HG02763 (cell line): ENCODE data around the gene KRT6A.
"Not testable (repeated sequence)": the region's sequence is repeated elsewhere in the genome, so short reads cannot be mapped to it uniquely, and the experiment has no call there.

Experiments used
- ATAC-seq: cut with Tn5 transposase; IDR thresholded peaks from one replicate; pipeline ENCODE4 v1.9.1; 2021; ENCODE audit warnings: mild to moderate bottlenecking, moderate library complexity; ENCODE audit not compliant: unreplicated experiment

Gene KRT6A

DNA sequence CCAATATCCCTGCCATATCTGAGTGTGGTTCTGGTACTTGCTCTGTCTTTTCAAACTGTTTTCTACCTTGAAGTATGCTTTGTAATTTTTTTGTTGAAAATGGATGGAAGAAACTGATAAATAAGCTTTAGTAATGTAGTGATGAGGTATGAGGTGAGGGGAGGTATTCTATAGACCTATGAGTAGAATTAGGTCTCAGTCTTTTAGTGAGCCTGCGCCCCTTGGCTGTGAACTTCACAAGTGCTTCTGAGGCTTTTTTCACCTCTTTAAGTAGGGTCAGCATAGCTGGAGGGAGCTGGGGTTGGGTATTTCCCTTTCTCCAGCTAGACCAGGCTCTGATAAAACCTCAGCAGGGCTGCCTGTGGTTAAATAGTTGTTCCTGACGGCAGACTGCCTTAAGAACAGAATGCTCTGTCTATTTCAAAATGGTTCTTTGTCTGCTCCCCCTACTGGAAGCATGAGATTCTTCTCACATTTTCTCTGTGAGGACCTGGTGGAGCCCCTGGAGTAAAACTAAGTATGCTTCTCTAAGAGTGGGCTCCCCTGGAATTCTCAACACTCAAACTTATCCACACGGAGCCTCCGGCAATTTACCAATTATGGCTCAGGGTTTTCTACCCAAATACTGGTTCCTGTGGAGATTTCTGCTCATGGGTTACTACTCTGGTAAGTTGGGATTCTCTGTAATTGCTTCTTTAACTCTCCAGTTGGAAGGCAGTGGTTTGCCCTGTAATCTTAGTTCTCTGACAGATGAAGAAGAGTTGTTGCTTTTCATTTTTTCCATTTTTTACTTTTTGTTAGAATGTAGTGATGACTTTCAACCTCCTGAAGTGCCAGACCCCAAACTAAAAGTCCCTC, 14.0 kb upstream of the KRT6A start:
- ATAC-seq: no peak

DNA sequence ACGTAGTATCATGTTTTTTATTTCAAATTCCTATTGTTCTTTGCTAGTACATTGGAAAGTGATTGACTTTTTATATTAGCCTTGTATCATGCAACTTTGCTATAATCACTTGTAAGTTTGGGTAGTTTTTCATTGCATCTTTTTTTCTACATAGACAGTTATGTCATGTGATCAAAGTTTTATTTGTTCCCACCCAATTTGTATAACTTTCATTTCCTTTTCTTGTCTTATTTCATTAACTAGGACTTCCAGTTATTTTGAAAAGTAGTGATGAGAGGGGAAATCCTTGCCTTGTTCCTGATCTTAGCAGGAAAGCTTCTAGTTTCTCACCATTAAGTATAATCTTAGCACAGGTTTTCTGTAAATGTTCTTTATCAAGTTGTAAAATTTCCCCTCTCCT, 9.8 kb upstream of the KRT6A start:
- ATAC-seq: no peak

DNA sequence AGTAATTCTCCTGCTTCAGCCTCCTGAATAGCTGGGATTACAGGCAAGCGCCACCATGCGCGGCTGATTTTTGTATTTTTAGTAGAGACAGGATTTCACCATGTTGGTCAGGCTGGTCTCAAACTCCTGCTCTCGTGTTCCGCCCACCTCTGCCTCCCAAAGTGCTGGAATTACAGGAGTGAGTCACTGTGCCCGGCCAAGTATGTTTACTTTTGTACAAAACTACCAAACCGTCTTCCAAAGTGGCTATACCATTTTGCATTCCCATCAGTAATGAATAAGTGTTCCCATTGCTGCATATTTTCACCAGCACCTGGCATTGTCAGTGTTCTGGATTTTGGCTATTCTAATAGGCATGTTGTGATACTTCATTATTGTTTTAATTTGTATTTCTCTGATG, 8.4 kb upstream of the KRT6A start:
- ATAC-seq: no peak

DNA sequence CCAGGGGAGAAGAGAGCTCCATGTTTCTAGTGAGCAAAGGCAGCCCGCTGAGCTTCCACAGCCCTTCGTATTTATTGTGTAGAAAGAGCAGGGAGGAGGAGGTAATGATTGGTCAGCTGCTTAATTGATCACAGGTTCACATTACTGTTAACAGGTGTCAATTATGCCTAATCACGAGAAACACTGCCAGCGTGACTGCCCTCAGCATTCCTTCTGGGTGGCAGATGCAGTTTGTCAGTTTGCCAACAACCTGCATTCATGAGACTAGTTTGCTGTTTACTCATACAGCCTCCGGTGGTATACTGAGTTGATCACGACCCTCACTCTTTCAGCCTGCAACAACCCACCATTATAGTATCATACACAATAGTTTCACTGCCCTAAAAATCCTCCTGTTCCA, 7.5 kb upstream of the KRT6A start:
- not testable (repeated sequence) for ATAC-seq

DNA sequence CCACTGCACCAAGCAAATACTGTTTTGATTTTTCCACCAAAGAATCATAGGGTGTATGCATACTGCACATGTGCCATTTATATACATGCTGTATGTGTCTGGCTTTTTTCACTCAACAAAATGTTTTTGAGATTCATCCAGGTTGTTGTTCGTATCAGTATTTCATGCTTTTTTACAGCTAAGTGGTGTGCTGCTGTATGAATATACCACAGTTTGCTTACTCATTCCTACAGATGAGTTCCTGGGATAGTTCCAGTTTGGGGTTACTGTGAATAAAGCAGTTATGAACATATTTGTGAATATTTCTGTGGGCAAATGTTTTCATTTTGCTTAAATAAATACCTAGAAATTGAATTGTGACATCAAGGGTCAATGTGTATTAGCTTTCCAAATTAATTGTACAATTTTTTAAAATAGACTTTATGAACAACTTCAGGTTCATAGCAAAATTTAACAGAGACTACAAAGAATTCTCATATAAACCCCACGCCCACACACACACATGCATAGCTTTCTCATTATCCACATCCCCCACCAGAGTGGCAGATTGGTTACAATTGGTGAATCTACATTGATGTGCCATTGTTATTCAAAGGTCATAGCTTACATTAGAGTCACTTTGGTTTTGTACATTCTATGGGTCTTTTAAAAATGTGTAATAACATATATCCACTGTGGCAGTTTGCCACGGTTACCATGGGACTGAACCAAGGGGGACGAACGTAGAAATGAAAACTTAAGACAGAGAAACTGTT, 6.9 kb upstream of the KRT6A start:
- ATAC-seq: no peak

DNA sequence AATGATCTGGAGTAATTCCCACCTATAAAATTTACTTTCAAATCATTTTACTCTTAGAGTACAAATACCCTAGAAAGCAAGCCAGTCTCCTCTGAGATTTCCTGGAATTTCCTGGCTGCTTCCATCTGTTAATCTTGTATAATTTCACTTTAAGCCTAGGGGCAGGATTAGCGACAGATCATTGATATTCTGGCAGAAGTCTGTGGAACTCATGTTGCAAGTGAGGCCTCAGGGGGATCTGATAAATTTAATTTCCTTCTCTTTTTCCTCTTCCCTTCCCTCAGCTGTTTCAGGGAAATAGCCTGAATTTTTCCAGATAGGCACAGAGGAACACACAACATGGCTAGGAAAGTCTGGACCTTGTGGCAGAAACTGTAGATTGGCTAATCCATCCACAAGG, 5.9 kb upstream of the KRT6A start:
- ATAC-seq: no peak

DNA sequence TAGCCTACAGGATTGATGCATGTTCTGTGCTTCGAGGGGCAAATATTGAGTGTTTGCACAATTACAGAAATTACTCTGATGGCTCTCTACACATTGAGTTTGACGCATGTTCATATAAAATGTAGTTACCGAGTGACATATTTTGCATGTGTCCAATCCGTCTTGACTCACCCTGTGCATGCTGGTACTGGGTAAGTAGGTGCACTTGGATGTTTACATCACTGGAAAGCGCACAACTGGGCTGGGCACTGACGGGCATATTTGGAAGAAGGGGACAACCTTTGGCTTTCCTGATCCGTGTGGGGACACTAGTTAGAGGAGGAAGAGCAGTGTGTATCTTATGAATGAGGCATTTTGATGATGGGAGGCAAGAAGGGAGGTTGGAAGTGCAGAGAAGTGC, 4.9 kb upstream of the KRT6A start:
- ATAC-seq: no peak

DNA sequence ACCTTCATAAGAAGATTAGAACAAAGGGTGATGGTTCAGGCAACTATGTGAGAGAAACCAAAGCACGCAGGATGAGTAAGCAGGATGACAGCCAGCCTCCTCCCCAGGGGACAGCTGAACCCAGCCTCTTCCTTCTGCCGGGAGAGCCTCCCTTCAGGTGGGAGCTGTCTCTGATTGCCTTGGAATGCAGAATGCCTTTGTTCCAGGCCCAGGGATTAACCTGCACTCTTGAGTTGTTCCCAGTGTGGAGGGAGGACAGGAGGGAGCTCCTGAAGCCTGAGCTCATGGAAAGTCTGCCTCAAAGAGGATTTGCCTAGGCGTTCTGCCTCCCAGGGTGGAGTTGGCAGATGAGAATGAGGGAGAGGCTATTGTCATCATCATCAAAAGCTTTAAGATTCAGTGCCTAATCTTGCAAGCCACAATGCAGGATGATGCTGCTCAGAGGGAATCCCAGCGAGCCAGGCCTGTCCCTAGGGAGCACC, 3.6 kb upstream of the KRT6A start:
- ATAC-seq: no peak

DNA sequence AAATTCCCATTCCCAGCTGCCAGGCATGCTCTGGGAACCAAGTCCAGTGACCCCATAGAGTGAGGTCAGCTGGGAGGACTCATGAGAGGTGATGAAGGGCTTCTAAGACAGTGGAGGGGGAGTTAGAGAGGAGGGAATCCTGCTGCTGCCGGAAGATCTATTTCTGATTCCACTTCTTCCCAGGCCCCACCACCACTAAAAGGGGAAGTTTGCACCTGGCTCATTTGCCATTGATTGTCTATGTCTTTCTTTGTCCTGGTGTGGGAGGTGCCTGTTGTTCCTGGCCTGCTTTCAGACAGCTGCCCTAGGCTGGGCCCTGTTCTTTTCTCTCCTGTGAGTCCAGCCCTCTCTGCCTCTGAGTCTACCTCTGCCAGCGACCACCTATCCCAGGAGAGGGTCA, 3.0 kb upstream of the KRT6A start:
- no peak for ATAC-seq

DNA sequence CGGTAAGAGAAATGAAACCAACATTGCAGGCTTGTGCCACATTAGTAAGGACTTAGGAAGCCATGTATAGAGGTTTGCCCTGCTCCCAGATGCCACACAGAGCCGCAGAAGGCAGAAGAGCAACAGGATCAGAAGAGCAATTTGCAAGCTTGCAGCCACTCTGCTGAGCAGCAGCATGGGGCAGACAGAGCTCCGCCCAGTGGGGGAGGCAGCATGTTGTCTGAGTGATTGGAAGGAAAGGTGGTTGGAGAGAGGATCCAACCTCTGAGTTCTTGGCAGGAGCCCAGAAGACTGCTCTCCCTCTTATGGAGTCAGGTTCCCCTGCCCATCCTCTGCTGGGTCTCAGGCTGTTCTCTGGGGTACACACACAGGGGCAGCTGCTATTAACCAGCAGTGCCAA, 2.3 kb upstream of the KRT6A start:
- no peak for ATAC-seq

DNA sequence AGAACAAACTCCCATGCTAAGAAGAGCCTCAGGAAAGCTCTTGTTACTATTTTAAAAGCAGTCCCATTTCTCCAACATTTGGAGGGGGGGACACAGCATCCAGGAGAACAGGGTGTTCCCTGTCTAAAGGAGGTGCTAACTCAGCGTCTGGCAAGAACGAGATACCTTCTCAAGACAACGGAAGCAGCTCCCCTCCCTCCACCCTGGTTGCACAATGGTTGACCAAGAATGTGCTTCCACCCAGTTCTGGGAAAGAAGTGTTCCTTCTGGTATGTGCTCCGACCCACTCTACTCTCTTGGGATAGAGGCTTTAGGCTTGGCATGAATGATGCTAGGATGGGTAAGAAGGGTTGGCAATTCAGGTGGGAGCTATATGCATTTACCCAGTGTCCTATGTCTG, 1.5 kb upstream of the KRT6A start:
- ATAC-seq: no peak

DNA sequence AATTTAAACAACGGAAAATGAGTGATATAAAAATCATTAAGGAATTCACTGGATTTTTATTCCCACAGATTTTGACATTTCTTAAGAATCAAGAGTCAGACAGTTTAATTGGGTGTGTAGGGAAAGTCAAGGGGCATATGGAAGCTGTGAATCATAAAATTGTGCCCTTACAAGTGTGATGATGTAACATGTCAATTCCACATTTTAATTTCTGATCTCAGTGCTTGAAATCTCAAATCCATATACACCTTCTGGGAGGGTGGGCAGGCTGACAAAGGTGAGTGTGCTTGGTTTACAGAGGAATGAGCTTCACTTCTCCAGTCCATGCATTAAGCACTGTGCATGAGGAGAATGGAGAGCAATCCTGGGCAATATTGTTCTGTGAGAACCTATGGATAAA, 1.0 kb upstream of the KRT6A start:
- ATAC-seq: no peak

DNA sequence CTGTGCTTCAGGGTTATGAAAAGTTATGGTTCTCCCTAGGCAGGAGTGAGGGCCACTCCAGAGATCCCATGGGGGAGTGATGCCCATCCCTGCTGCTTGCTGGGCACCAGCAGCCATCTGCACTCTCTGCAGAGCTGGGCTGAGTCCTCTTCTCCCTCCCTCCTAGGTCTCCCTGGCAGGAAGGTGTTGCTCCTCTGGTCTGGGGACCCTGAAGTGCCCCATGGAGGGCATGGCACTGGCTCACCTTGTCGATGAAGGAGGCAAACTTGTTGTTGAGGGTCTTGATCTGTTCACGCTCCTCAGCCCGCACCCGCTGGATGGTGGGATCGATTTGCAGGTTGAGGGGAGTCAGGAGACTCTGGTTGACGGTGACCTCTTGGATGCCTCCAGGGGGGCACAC, 652 bp downstream of the KRT6A start:
- ATAC-seq: not testable (repeated sequence)

DNA sequence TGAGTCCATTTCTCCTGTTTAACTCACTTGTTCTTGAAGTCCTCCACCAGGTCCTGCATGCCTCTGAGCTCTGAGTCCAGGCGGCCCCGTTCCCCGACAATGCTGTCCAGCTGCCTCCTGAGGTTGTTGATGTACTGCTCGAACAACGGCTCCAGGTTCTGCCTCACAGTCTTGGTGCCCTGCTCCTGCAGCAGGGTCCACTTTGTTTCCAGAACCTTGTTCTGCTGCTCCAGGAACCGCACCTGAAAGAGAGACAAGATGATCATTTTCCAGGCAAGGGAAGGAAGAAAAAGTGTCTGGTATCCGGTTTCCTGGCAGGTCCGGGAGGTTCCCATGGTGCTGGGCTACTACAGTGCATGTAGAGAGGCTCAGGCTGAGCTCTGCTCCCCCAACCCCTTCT, 1.6 kb downstream of the KRT6A start:
- not testable (repeated sequence) for ATAC-seq

DNA sequence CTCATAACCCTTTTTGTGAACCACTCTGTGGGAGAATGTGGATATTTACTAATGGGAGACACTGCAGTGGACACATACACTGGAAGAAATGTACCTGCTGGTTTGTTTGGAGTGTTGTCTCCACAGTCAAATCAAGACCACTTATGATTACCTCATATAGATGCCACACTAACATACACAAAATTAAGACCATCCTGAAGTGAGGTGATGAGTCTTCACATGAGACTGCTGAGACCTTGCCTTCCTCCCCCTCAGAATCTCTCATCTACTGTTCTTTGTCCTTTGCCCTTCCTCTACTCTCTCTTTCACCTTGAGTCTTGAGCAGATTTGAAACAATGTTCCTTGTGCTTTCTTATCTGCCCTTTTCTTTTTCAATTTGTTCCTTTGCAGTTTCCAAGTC, 4.3 kb downstream of the KRT6A start:
- ATAC-seq: no peak

DNA sequence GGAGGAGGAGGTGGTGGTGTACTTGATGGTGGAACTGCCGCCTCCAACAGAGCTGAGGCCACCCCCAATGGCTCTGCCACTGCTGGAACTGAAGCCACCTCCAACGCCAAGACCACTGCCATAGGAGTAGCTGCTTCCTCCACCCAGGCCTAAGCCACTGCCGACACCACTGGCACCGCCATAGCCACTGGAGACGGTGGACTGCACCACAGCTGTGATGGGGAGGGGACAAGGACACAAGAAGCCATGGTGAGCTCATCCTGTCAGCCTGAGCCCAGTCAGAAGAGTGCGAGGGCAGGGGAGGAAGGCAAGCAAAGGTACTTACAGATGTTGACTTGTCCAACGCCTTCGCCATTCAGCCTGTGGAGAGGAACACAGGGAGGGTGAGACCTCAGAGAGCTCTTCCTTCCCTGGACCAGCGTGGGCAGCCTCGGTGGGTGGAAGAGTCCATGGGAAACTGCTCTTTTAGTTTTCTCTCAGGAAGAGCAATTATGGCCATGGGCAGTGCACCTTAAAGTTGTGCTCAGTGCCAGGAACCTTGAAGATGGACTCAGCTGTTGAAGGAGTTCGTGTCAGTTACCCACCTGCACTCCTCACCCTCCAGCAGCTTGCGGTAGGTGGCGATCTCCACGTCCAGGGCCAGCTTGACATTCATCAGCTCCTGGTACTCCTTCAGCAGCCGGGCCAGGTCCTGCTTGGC, 5.2 kb downstream of the KRT6A start:
- not testable (repeated sequence) for ATAC-seq

DNA sequence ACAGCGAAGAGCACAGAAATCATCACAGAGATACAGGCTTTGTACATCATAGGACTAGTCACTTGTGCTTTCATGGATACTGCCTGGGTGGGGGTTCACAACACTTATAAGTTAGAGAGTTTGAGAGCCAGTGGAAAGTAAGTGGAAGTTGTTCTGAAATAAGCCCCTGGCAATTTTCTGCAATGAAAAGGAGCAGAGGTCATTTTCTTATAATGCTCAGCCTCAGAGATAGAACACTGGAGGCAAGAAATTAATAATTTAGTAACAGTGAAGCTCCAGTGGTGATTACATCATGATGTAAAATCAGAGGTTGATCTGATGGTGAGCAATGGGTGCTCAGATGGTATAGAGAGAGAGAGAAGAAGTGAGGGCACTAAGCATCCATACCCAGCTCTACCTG, 5.8 kb downstream of the KRT6A start:
- ATAC-seq: no peak

DNA sequence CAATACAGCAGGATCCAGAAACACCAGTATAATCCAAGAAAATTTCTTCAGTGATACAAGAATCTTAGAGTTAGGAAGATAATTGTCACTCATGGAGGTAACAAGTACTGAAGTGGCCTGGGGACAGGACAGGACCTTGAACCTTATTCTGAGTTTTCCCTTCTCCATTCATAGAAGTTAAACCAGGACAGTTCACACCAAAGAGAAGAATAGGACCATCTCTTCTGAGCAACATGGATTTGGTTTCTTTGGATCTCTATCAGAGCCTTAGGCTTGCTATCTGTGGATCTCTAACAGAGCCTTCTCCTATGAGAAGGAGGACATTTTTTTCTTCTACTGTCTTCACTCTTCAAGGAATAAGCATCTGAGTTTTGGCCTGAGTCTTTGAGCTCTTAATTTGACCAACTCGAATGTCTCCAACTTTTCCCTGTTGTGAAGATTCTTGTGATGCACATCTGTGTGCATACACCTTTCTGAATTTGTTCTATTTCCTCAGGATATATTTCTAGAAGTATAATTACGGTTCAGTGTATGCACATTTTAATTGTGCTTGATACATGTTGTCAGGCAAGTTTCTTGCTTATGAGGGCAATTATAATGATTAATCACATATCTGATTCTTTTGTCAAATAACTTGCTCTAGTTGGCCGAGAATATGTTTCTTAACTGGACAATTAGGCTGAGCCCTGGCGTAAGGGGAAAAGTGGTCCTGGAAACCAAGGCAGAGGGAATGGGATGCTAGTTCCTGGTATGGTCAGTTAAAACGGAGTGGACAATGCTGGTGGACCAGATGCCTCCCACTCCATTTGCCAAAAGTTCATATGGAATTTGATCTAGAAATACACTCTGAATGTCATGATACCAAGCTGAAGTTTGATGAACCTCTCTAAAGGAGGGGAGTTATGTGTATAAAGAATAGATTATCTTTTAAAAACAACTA, 6.6 kb downstream of the KRT6A start:
- no peak for ATAC-seq

DNA sequence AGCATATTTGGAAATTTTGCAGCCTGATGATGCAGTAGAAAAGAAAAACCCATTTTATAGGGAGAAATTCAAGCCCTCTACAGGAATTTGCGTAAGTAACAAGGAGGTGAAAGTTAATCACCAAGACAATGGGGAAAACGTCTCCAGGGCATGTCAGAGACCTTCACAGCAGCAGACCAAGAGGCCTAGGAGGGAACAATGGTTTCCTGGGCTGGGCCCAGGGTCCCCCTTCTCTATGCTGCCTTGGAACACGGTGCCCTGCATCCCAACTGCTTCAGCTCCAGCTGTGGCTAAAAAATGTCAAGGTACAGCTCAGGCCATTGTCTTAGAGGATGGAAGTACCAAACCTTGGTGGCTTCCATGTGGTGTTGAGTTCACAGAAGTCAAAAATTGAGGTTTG, 13.0 kb downstream of the KRT6A start:
- no peak for ATAC-seq

DNA sequence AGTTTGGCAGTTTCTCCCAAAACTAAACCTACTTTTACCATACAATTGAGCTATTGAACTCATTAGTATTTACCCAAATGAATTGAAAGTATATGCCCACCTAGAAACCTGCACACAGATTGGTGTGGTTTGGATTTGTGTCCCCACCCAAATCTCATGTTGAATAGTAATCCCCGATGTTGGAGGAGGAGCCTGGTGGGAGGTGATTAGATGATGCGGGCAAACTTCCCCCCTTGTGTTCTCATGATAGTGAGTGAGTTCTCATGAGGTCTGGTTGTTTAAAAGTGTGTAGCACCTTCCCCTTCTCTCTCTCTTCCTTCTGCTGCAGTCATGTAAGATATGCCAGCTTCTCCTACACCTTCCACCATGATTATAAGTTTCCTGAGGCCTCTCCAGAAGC, 15.4 kb downstream of the KRT6A start:
- no peak for ATAC-seq

DNA sequence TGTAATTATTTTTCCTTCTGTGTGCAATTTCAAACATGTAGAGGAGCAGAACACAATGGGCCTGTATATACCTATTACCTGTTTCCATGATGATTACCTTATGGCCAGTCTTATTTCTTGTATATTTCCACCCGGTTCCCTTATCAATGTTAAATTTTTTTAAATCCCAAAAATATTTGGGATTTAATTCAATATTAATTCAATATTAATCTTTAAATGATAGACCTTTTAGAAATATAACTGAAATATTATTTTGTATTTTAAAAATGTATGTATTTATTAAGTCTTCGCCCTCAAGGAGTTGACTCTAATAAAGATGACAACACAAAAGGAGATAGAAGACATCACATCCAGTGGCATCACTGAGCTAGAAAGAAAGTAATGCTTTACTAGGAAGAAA, 18.8 kb downstream of the KRT6A start:
- ATAC-seq: no peak
